CD14-positive monocyte (primary cell): ENCODE data around the gene SEPTIN10. TPM values are rescaled to one million over a fixed set of nuclear protein-coding genes. Genes with fewer than 3 reads are reported as not detected.

Experiments
- DNase-seq, 3 donors: peaks; one replicate each; pipeline ENCODE4 v3.0.0-alpha.2; 2011 to 2022
- H2AFZ ChIP-seq: 2 replicates; pipeline ENCODE4 v1.6.0; 2012; ENCODE audit warnings: mild to moderate bottlenecking, low read depth, low read length, inconsistent platforms; ENCODE audit not compliant: insufficient read depth, poor library complexity, severe bottlenecking
- H3K27ac ChIP-seq, 2 donors: 1 replicate in 1 of 2; 2 replicates in 1 of 2; pipeline ENCODE4 v1.5.1; 2012 to 2013; ENCODE audit warnings: low read length in 2 of 2, control low read depth in 1 of 2, inconsistent platforms in 1 of 2, low read depth in 1 of 2, mild to moderate bottlenecking in 1 of 2
- H3K27me3 ChIP-seq, 2 donors: one replicate each; pipeline versions ENCODE4 v1.6.0 to v1.6.1; 2011 to 2013; ENCODE audit warnings: low read length in 2 of 2; ENCODE audit not compliant: control insufficient read depth in 2 of 2, insufficient read depth in 2 of 2
- H3K36me3 ChIP-seq, 2 donors: replicated peaks in 1 of 2; 1 replicate in 1 of 2; 2 replicates in 1 of 2; pipeline versions ENCODE4 v1.5.1 to v1.6.1; 2012 to 2013; ENCODE audit warnings: low read length in 2 of 2, control low read depth in 1 of 2, inconsistent platforms in 1 of 2, mild to moderate bottlenecking in 1 of 2; ENCODE audit not compliant: insufficient read depth in 2 of 2, control insufficient read depth in 1 of 2
- H3K4me1 ChIP-seq, 2 donors: 1 replicate in 1 of 2; 2 replicates in 1 of 2; pipeline versions ENCODE4 v1.5.1 to v1.6.1; 2012 to 2013; ENCODE audit warnings: low read length in 2 of 2, control low read depth in 1 of 2, inconsistent platforms in 1 of 2, mild to moderate bottlenecking in 1 of 2, moderate library complexity in 1 of 2; ENCODE audit not compliant: insufficient read depth in 2 of 2, control insufficient read depth in 1 of 2
- H3K4me2 ChIP-seq: replicated peaks from 2 replicates; pipeline ENCODE3; 2012; ENCODE audit warnings: low read length, moderate library complexity, mild to moderate bottlenecking; ENCODE audit not compliant: poor library complexity, severe bottlenecking; ENCODE audit errors: extremely low read depth
- H3K4me3 ChIP-seq, 3 experiments: fragments of 200-600 bp in 1 of 3; sonication (generic) in 1 of 3; replicated peaks in 1 of 3; 1 replicate in 2 of 3; 2 replicates in 1 of 3; pipeline ENCODE4 v1.5.1; 2011 to 2013; ENCODE audit warnings: low read length in 3 of 3, mild to moderate bottlenecking in 3 of 3, control low read depth in 2 of 3, low read depth in 2 of 3, inconsistent platforms in 1 of 3, moderate library complexity in 1 of 3
- H3K79me2 ChIP-seq: 2 replicates; pipeline ENCODE4 v1.6.0; 2012; ENCODE audit warnings: mild to moderate bottlenecking, control low read depth, inconsistent platforms, low read length, moderate library complexity; ENCODE audit not compliant: insufficient read depth
- H3K9ac ChIP-seq: 2 replicates; pipeline ENCODE4 v1.6.0; 2017; ENCODE audit warnings: low read length, mild to moderate bottlenecking; ENCODE audit not compliant: insufficient read depth, poor library complexity, severe bottlenecking
- H3K9me3 ChIP-seq, 2 donors: replicated peaks in 1 of 2; 1 replicate in 1 of 2; 2 replicates in 1 of 2; pipeline versions ENCODE4 v1.5.1 to v1.6.1; 2012 to 2013; ENCODE audit warnings: low read length in 2 of 2, control low read depth in 1 of 2; ENCODE audit not compliant: control insufficient read depth in 1 of 2, insufficient read depth in 1 of 2
- H4K20me1 ChIP-seq: 2 replicates; pipeline ENCODE4 v1.6.0; 2012; ENCODE audit warnings: mild to moderate bottlenecking, low read length, control low read depth, moderate library complexity; ENCODE audit not compliant: insufficient read depth
- H3K27ac Mint-ChIP-seq, 7 donors: one replicate each; pipeline ENCODE4 v1.8.0; 2020; ENCODE audit warnings: mild to moderate bottlenecking in 7 of 7, mixed read lengths in 7 of 7, moderate library complexity in 6 of 7, inconsistent platforms in 2 of 7
- H3K27me3 Mint-ChIP-seq, 3 donors: one replicate each; pipeline ENCODE4 v1.8.0; 2021 to 2022; ENCODE audit warnings: low read depth in 3 of 3, mild to moderate bottlenecking in 3 of 3, mixed read lengths in 3 of 3, moderate library complexity in 3 of 3, inconsistent platforms in 1 of 3
- H3K36me3 Mint-ChIP-seq, 2 donors: one replicate each; pipeline ENCODE4 v1.8.0; 2020; ENCODE audit warnings: mixed read lengths in 2 of 2, inconsistent platforms in 1 of 2, mild to moderate bottlenecking in 1 of 2
- H3K4me1 Mint-ChIP-seq: one replicate; pipeline ENCODE4 v1.8.0; 2020; ENCODE audit warnings: mild to moderate bottlenecking, mixed read lengths
- H3K4me3 Mint-ChIP-seq, 2 donors: one replicate each; pipeline ENCODE4 v1.8.0; 2020; ENCODE audit warnings: mild to moderate bottlenecking in 2 of 2, mixed read lengths in 2 of 2, moderate library complexity in 1 of 2
- H3K9me3 Mint-ChIP-seq, 7 donors: one replicate each; pipeline ENCODE4 v1.8.0; 2020 to 2022; ENCODE audit warnings: mixed read lengths in 7 of 7, mild to moderate bottlenecking in 6 of 7, moderate library complexity in 6 of 7, inconsistent platforms in 2 of 7
- WGBS: methylation state at CpG from one replicate; pipeline ENCODE4 v1.1.5; 2013; ENCODE audit warnings: missing lambda C conversion rate; ENCODE audit not compliant: insufficient coverage; 5-methylcytosine and 5-hydroxymethylcytosine counted together
- intact Hi-C, 2 donors: fragments of 100-400 bp; cut with micrococcal nuclease; formaldehyde crosslinking; loops; one replicate each; pipeline versions ENCODE4 v1.15.0 to v1.15.1; 2023
- polyA plus RNA-seq, 3 donors: library from polyadenylated mRNA; depleted of rRNA in 1 of 3; unstranded in 2 of 3; stranded (reverse) in 1 of 3; fragments of 300-500 nt in 2 of 3; fragments of >200 nt in 1 of 3; fragmentation: Illumina TruSeq in 2 of 3; gene quantifications; 1 replicate in 2 of 3; 2 replicates in 1 of 3; pipeline ENCODE4 v1.2.3, GENCODE V29; 2012 to 2021
- TF ChIP-seq, protein P1 (sequence below): fragments of 200-600 bp; IDR thresholded peaks from one replicate; pipeline ENCODE4 v1.8.0; 2022; ENCODE audit warnings: antibody characterized with exemption, mild to moderate bottlenecking

SEPTIN10 gene
- polyA plus RNA-seq, 3 donors = 4.2 to 6.8 (median 4.4) TPM

DNA sequence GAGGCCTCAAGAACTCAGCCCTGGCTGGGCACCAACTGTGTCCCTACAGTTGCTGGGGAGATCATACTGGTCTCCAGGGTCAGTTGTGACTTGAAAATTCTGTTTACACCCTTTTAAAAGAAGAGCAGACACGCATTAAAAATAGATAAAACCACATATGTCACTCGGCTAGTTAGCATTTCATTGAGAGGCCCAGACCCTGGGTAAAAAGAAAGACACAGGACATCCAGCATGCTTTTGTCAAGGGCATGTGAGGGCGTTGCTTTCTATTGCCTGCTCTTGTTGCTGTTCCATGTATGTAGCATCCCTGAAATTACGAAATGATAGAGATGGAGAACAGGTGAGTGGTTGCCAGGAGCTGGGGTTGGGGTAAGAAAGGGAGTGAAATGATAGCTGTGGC is 94.3 kb downstream of the SEPTIN10 start:
- Histone ChIP-seq H3K9me3 (no peaks in the 10 kb centered on the region), H3K79me2 (no peaks in the 10 kb centered on the region), H3K36me3 (no peaks in the 10 kb centered on the region), H3K4me3 (no peak overlapping the region), H3K9ac (no peak overlapping the region), H2AFZ (no peak overlapping the region), H3K27ac (no peak overlapping the region), H4K20me1 (no peaks in the 10 kb centered on the region), H3K4me1 (no peaks in the 10 kb centered on the region), H3K27me3 (no peaks in the 10 kb centered on the region), H3K4me2 (no peak overlapping the region)
- Mint-ChIP-seq H3K36me3 (no peaks in the 10 kb centered on the region), H3K9me3 (peaks cover 0 to 2% (median 0%) of the 10 kb centered on the region in 7 donors), H3K27ac (no peak overlapping the region), H3K27me3 (peaks cover 0 to 5% (median 0%) of the 10 kb centered on the region in 3 donors), H3K4me3 (no peak overlapping the region), H3K4me1 (no peaks in the 10 kb centered on the region)
- no peak for DNase-seq
- intact Hi-C loops = no loop called here
- 98% methylated on average over 4 of the region's 4 CpGs for WGBS
- TF ChIP-seq, protein P1, sequence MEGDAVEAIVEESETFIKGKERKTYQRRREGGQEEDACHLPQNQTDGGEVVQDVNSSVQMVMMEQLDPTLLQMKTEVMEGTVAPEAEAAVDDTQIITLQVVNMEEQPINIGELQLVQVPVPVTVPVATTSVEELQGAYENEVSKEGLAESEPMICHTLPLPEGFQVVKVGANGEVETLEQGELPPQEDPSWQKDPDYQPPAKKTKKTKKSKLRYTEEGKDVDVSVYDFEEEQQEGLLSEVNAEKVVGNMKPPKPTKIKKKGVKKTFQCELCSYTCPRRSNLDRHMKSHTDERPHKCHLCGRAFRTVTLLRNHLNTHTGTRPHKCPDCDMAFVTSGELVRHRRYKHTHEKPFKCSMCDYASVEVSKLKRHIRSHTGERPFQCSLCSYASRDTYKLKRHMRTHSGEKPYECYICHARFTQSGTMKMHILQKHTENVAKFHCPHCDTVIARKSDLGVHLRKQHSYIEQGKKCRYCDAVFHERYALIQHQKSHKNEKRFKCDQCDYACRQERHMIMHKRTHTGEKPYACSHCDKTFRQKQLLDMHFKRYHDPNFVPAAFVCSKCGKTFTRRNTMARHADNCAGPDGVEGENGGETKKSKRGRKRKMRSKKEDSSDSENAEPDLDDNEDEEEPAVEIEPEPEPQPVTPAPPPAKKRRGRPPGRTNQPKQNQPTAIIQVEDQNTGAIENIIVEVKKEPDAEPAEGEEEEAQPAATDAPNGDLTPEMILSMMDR = no peak

DNA sequence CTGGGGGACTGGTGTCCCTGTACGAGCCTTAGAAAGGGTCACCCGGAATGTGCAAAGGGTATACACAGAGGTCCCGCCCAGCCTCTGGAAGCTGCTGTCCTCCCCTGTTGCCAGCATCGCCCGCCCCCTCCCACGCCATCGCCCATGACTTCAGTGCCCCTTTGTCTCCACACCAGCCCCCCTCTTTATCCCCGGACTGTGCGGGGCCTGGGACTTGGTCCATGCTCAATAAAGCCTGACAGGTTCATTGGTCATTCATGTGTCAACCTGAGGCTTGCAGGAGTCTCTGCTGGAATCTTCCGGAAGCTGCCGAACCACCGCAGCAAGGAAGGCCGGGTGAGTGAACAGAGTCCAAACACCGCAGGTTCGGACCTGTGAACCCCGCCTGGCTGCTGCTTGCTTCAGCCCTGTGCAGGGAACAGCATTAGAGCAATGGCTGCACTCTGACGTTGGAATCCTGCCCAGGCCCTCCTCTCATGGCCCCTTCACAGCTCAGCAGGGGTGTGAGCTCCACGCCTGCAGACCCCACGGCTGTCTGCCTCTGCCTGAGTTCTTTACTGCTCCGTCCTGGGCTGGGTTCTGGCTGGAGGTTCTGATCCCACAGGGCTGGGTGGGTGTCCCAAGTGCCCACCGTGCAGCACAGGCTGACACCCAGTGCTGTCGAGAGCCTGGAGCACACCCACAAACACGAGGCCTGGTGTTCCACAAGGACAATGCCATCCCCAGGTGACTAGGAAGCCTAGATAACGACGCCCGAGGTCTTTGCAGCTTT is 96.5 kb downstream of the SEPTIN10 start:
- H3K9me3 ChIP-seq = no peaks in the 10 kb centered on the region
- H3K27ac Mint-ChIP-seq = peak overlapping the region in 2 of 7 donors; percentile 36 to 38
- no peaks in the 10 kb centered on the region for H3K79me2 ChIP-seq
- no peaks in the 10 kb centered on the region for H3K36me3 Mint-ChIP-seq
- no peak overlapping the region for H3K27ac ChIP-seq
- intact Hi-C loops = no loop called here
- H3K4me3 ChIP-seq = no peak overlapping the region
- TF ChIP-seq, protein P1 = no peak
- no peak overlapping the region for H3K9ac ChIP-seq
- no peak overlapping the region for H2AFZ ChIP-seq
- no peaks in the 10 kb centered on the region for H3K9me3 Mint-ChIP-seq
- no peaks in the 10 kb centered on the region for H3K4me1 Mint-ChIP-seq
- no peak for DNase-seq
- H3K4me2 ChIP-seq = no peak overlapping the region
- no peaks in the 10 kb centered on the region for H3K36me3 ChIP-seq
- H3K4me3 Mint-ChIP-seq = peak overlapping the region in 1 of 2 donors; percentile 28
- no peaks in the 10 kb centered on the region for H4K20me1 ChIP-seq
- H3K4me1 ChIP-seq = no peaks in the 10 kb centered on the region
- peaks cover 0 to 6% (median 0%) of the 10 kb centered on the region in 3 donors for H3K27me3 Mint-ChIP-seq
- 95% methylated on average over 21 of the region's 26 CpGs for WGBS
- no peaks in the 10 kb centered on the region for H3K27me3 ChIP-seq
